RPMI7951 (cell line): ENCODE measurements around the gene ADAMTSL1. TPM values are rescaled to one million over a fixed set of nuclear protein-coding genes. Genes with fewer than 3 reads are reported as not detected.

Experiments used
- DNase-seq: peaks from one replicate; pipeline ENCODE4 v3.0.0-alpha.2; 2012; ENCODE audit warnings: low read depth
- total RNA-seq: library from RNA; depleted of rRNA; stranded (reverse); fragments of >200 nt; shearing (Covaris generic); gene quantifications from 2 replicates; pipeline ENCODE4 v1.2.3, GENCODE V29; 2014

The ADAMTSL1 gene
- total RNA-seq, 1 experiment from 2014 or later, result 25.1 TPM

- DNase-seq, result no peak
These were observed 337.2 kb downstream of the ADAMTSL1 start for GRCh38 chr9:18811171-18811570.

GRCh38 chr9:18819418-18819817, 345.5 kb downstream of the ADAMTSL1 start:
- DNase-seq, result no peak

GRCh38 chr9:18820566-18821095, 346.7 kb downstream of the ADAMTSL1 start:
- DNase-seq, result no peak

GRCh38 chr9:18821788-18822187, 347.8 kb downstream of the ADAMTSL1 start:
- DNase-seq, result peak; percentile 47

GRCh38 chr9:18822850-18823249, 348.9 kb downstream of the ADAMTSL1 start:
- no peak for DNase-seq

- peak; percentile 39 for DNase-seq
These were observed 350.2 kb downstream of the ADAMTSL1 start for GRCh38 chr9:18824095-18824666.

- no peak for DNase-seq
These were observed 351.8 kb downstream of the ADAMTSL1 start for GRCh38 chr9:18825656-18826170.

- no peak for DNase-seq
These were observed 352.3 kb downstream of the ADAMTSL1 start for GRCh38 chr9:18826248-18826647.

GRCh38 chr9:18829066-18829465, 355.1 kb downstream of the ADAMTSL1 start:
- no peak for DNase-seq

- peak; percentile 71 for DNase-seq
These were observed 355.9 kb downstream of the ADAMTSL1 start for GRCh38 chr9:18829873-18830272.

- no peak for DNase-seq
These were observed 360.9 kb downstream of the ADAMTSL1 start for GRCh38 chr9:18834740-18835361.

GRCh38 chr9:18837402-18837801, 363.4 kb downstream of the ADAMTSL1 start:
- no peak for DNase-seq

- DNase-seq, result no peak
These were observed 373.8 kb downstream of the ADAMTSL1 start for GRCh38 chr9:18847576-18848275.

GRCh38 chr9:18848657-18849056, 374.7 kb downstream of the ADAMTSL1 start:
- peak; percentile 7 for DNase-seq

GRCh38 chr9:18849270-18849669, 375.3 kb downstream of the ADAMTSL1 start:
- no peak for DNase-seq

GRCh38 chr9:18849890-18850677, 376.1 kb downstream of the ADAMTSL1 start:
- DNase-seq, result no peak

GRCh38 chr9:18851069-18851795, 377.3 kb downstream of the ADAMTSL1 start:
- DNase-seq, result no peak

- DNase-seq, result peak; percentile 69
These were observed 381.7 kb downstream of the ADAMTSL1 start for GRCh38 chr9:18855656-18856055.

- DNase-seq, result no peak
These were observed 383.4 kb downstream of the ADAMTSL1 start for GRCh38 chr9:18857334-18857733.

GRCh38 chr9:18857769-18858168, 383.8 kb downstream of the ADAMTSL1 start:
- peak; percentile 48 for DNase-seq
